A549 (cell line): ENCODE measurements around the gene CAVIN3. TPM values are rescaled to one million over a fixed set of nuclear protein-coding genes. Genes with fewer than 3 reads are reported as not detected.

Experiments used
- ATAC-seq, 2 experiments: fragments of 200-7000 bp in 1 of 2; fragments of >200 bp in 1 of 2; cut with Nextera tagmentation in 1 of 2; cut with Tn5 transposase in 1 of 2; 3 replicates each; pipeline versions ENCODE4 v1.8.0 to v1.9.1; 2018 to 2020; ENCODE audit warnings: mild to moderate bottlenecking in 1 of 2, moderate library complexity in 1 of 2
- CTCF ChIA-PET: fragments of 300-600 bp; sonication (Branson Sonifier 250); formaldehyde crosslinking; extraction: SDS; loops from one replicate; lab custom pipeline; 2021; ENCODE audit warnings: antibody characterized with exemption, inconsistent platforms; lab: Yijun Ruan, JAX
- POLR2A ChIA-PET: fragments of 350-600 bp; formaldehyde crosslinking; extraction: SDS; loops from one replicate; lab custom pipeline; 2021; ENCODE audit warnings: antibody characterized with exemption, inconsistent platforms; lab: Yijun Ruan, JAX
- DNase-seq, 2 experiments: peaks; one replicate each; pipeline versions ENCODE4 v3.0.0 to v3.0.0-alpha.2; 2011 to 2016; ENCODE audit warnings: low read depth in 1 of 2, low spot score in 1 of 2
- FAIRE-seq: peaks from 2 replicates; lab custom pipeline; 2011; peaks lifted over from hg19 to GRCh38; lab: Jason Lieb, UNC
- H3K27ac ChIP-seq, 2 experiments: fragments of >200 bp; sonication (Bioruptor Twin); formaldehyde crosslinking; 3 replicates each; pipeline ENCODE4 v1.5.1; 2016 to 2017
- H3K4me1 ChIP-seq: fragments of >200 bp; sonication (Bioruptor Twin); formaldehyde crosslinking; 3 replicates; pipeline ENCODE4 v1.6.1; 2016
- H3K4me2 ChIP-seq: fragments of >200 bp; sonication (Bioruptor Twin); formaldehyde crosslinking; 3 replicates; pipeline ENCODE4 v1.6.1; 2016
- H3K4me3 ChIP-seq: fragments of >200 bp; sonication (Bioruptor Twin); formaldehyde crosslinking; 3 replicates; pipeline ENCODE4 v1.5.1; 2016
- H3K9me3 ChIP-seq: fragments of >200 bp; sonication (Bioruptor Twin); formaldehyde crosslinking; 3 replicates; pipeline ENCODE4 v1.6.1; 2016
- BCL3 ChIP-seq: fragments of >200 bp; sonication (Bioruptor Twin); formaldehyde crosslinking; IDR thresholded peaks from 3 replicates; pipeline ENCODE4 v1.6.1; 2016
- CBX2 ChIP-seq: fragments of 200-600 bp; sonication (generic); IDR thresholded peaks from 2 replicates; pipeline ENCODE4 v1.6.1; 2016; ENCODE audit warnings: low read depth, mild to moderate bottlenecking, borderline replicate concordance
- CTCF ChIP-seq: fragments of >200 bp; sonication (Bioruptor Twin); formaldehyde crosslinking; IDR thresholded peaks from 3 replicates; pipeline ENCODE4 v1.5.1; 2016
- E2F6 ChIP-seq: IDR thresholded peaks from 2 replicates; pipeline ENCODE4 v1.6.1; 2012; ENCODE audit warnings: low read depth, borderline replicate concordance
- FOSB ChIP-seq: fragments of 250-450 bp; sonication (Bioruptor Pico); IDR thresholded peaks from 2 replicates; pipeline ENCODE4 v1.5.0; 2020; ENCODE audit warnings: mild to moderate bottlenecking, moderate library complexity
- FOSL2 ChIP-seq, 2 experiments: fragments of 450-650 bp in 1 of 2; fragments of >200 bp in 1 of 2; sonication (Bioruptor Twin) in 1 of 2; formaldehyde crosslinking; IDR thresholded peaks; 2 replicates each; pipeline versions ENCODE4 v1.5.0 to v1.6.1; 2016 to 2020; ENCODE audit warnings: mild to moderate bottlenecking in 1 of 2, moderate library complexity in 1 of 2
- GATA3 ChIP-seq: IDR thresholded peaks from 2 replicates; pipeline ENCODE4 v1.6.1; 2012; ENCODE audit warnings: borderline replicate concordance
- MAX ChIP-seq: IDR thresholded peaks from 2 replicates; pipeline ENCODE4 v1.6.1; 2012
- NFE2L2 ChIP-seq: fragments of 150-350 bp; conservative IDR thresholded peaks from 2 replicates; pipeline ENCODE4 v1.6.1; 2014; ENCODE audit warnings: low read length
- POLR2A ChIP-seq: IDR thresholded peaks from 2 replicates; pipeline ENCODE4 v1.6.1; 2012; ENCODE audit warnings: mild to moderate bottlenecking, low read length
- RAD21 ChIP-seq, 2 experiments: fragments of >200 bp in 1 of 2; sonication (Bioruptor Twin) in 1 of 2; formaldehyde crosslinking in 1 of 2; IDR thresholded peaks in 1 of 2; conservative IDR thresholded peaks in 1 of 2; 2 replicates in 1 of 2; 3 replicates in 1 of 2; pipeline ENCODE4 v1.6.1; 2012 to 2018; ENCODE audit warnings: inconsistent platforms in 1 of 2
- RNF2 ChIP-seq: fragments of 200-600 bp; sonication (generic); IDR thresholded peaks from 2 replicates; pipeline ENCODE4 v1.6.1; 2016; ENCODE audit warnings: low read depth, mild to moderate bottlenecking, antibody characterized with exemption, moderate library complexity, borderline replicate concordance
- SMC3 ChIP-seq: fragments of >200 bp; sonication (Bioruptor Twin); formaldehyde crosslinking; IDR thresholded peaks from 3 replicates; pipeline ENCODE4 v1.6.1; 2018; ENCODE audit warnings: inconsistent platforms
- TFCP2L1 ChIP-seq: fragments of 250-450 bp; sonication (Bioruptor Pico); IDR thresholded peaks from 2 replicates; pipeline ENCODE4 v1.5.0; 2021; ENCODE audit warnings: mild to moderate bottlenecking
- WGBS: methylation state at CpG from one replicate; pipeline ENCODE4 v1.1.6; 2017; ENCODE audit errors: missing lambda C conversion rate; 5-methylcytosine and 5-hydroxymethylcytosine counted together
- polyA minus RNA-seq: library from RNA; depleted of rRNA, polyadenylated mRNA; stranded (reverse); fragments of >200 nt; gene quantifications from 2 replicates; pipeline ENCODE4 v1.2.3, GENCODE V29; 2011; rRNA and poly(A)+ RNA removed
- polyA plus RNA-seq, 4 experiments: library from polyadenylated mRNA; depleted of rRNA in 3 of 4; stranded (reverse); fragments of >200 nt; fragmentation: RNase III in 1 of 4; extraction: RNeasy Plus Mini Kit Qiagen cat#74134 plus additional on column Dnase treatment in 1 of 4; gene quantifications; 2 replicates in 3 of 4; 3 replicates in 1 of 4; pipeline ENCODE4 v1.2.3, GENCODE V29; 2011 to 2017

The CAVIN3 gene
- polyA plus RNA-seq (2011; rRNA removed), result 5.2 and 6.0 TPM in 2 replicates
- polyA plus RNA-seq (2012; cell fraction: cytosol; rRNA removed), result 18.9 and 23.3 TPM in 2 replicates
- 23.4 and 30.6 TPM in 2 replicates for polyA plus RNA-seq (2012; cell fraction: nucleus; rRNA removed)
- 15.9 to 26.7 TPM (median 22.9 TPM) in 3 replicates for polyA plus RNA-seq (2017; fragmentation: RNase III; extraction: RNeasy Plus Mini Kit Qiagen cat#74134 plus additional on column Dnase treatment)
- 2.0 and 2.1 TPM in 2 replicates for polyA minus RNA-seq

GRCh38 chr11:6320411-6321155 lies at the start of gene CAVIN3:
CAVIN3 (minus strand) TSS chr11:6320501; CDS start chr11:6320476, 25 bp downstream.
- FAIRE-seq (no peak), ATAC-seq (peak; percentile 74 to 77), DNase-seq (peak; percentile 23 to 51)
- Histone ChIP-seq H3K4me2 (peak within 1 kb of the TSS; percentile 91), H3K4me3 (peak within 1 kb of the TSS; percentile 54), H3K4me1 (peaks cover 15% of the 10 kb centered on the region; the same call in 2 of the 3 replicates), H3K27ac (peak within 1 kb of the TSS; percentile 81 to 93), H3K9me3 (no peaks in the 10 kb centered on the region)
- 0 out of 2 replicates have a peak, but pooled peaks have one; percentile 19 for TF ChIP-seq E2F6
- TF ChIP-seq BCL3, result no peak
- TF ChIP-seq TFCP2L1 (CRISPR knock-in tag), result no peak
- TF ChIP-seq MAX, result 0 out of 2 replicates have a peak, but pooled peaks have one; percentile 11
- no peak for TF ChIP-seq FOSL2 (IDR thresholded peaks at IDR 0.05)
- TF ChIP-seq FOSL2 (CRISPR knock-in tag; IDR thresholded peaks at IDR 0.05), result 0 out of 2 replicates have a peak, but pooled peaks have one; percentile 6
- peak; percentile 57 for TF ChIP-seq POLR2A
- POLR2A ChIA-PET, result interaction anchor here (0.7 to 2.0 kb wide), 9 partner anchors 12 to 85 kb away, joined by 3 to 12 read pairs (median 5); partner anchors contain the start of genes CNGA4 and FHIP1B
- CTCF ChIA-PET, result interaction anchor here (0.9 to 2.4 kb wide), 8 partner anchors 20 to 328 kb away, joined by 3 to 14 read pairs (median 6); no protein-coding TSS in a partner anchor
- 66% methylated on average over 28 of the region's 44 CpGs for WGBS

- H3K9me3 ChIP-seq, result no peaks in the 10 kb centered on the region
- no peak overlapping the region for H3K4me3 ChIP-seq
- H3K27ac ChIP-seq, result no peak overlapping the region; a peak in 1 of 6 replicates
- no peak for TF ChIP-seq CBX2
- TF ChIP-seq GATA3, result no peak
- TF ChIP-seq MAX, result no peak
- no peak for TF ChIP-seq RNF2
- no peak for TF ChIP-seq NFE2L2
- no peak for TF ChIP-seq SMC3
- ATAC-seq, result peak; percentile 25 to 40; a peak in 2 of 6 replicates
- FAIRE-seq, result no peak
- ChIA-PET CTCF (interaction anchor here (1.0 to 6.7 kb wide), 4 partner anchors 12 to 341 kb away, joined by 3 to 90 read pairs (median 32); no protein-coding TSS in a partner anchor), POLR2A (no interaction called here)
- H3K4me2 ChIP-seq, result peak overlapping the region; percentile 36; the same call in 1 of the 3 replicates
- peaks cover 10% of the 10 kb centered on the region; the same call in 2 of the 3 replicates for H3K4me1 ChIP-seq
- DNase-seq, result no peak
- 36% methylated on average over 2 of the region's 2 CpGs for WGBS
Measured at GRCh38 chr11:6365659-6366058, 45.4 kb upstream of the CAVIN3 start.

GRCh38 chr11:6362873-6363678 lies 42.8 kb upstream of the CAVIN3 start:
- no peak overlapping the region for H3K4me2 ChIP-seq
- ATAC-seq, result peak; percentile 95 to 99
- CTCF ChIA-PET, result interaction anchor here (0.6 to 6.7 kb wide), 83 partner anchors 9 to 855 kb away, joined by 3 to 90 read pairs (median 4); partner anchors contain the start of genes CAVIN3, CCKBR, FHIP1B and HPX
- FAIRE-seq, result peak; percentile 67
- no peak overlapping the region for H3K27ac ChIP-seq
- WGBS, result 86% methylated on average over 6 of the region's 6 CpGs
- DNase-seq, result peak; percentile 81 to 82
- POLR2A ChIA-PET, result interaction anchor here (0.7 to 1.0 kb wide), 2 partner anchors 43 to 44 kb away, joined by 3 read pairs; partner anchors contain the start of gene CAVIN3
- H3K4me3 ChIP-seq, result no peak overlapping the region
- H3K4me1 ChIP-seq, result peaks cover 10% of the 10 kb centered on the region; the same call in 2 of the 3 replicates
- H3K9me3 ChIP-seq, result no peaks in the 10 kb centered on the region
- peak; percentile 74 for TF ChIP-seq SMC3
- TF ChIP-seq FOSB (CRISPR knock-in tag), result no peak
- peak; percentile 79 to 87 for TF ChIP-seq RAD21 (conservative IDR thresholded peaks at IDR 0.05 in 1 of 2, IDR thresholded peaks at IDR 0.05 in 1 of 2)
- TF ChIP-seq CTCF, result peak; percentile 81
- no peak for TF ChIP-seq E2F6
